ENCODE measurements around the gene GMDS. TPM values are rescaled to one million over a fixed set of nuclear protein-coding genes. Genes with fewer than 3 reads are reported as not detected.

Gene GMDS
- total and polyA plus RNA-seq, 2 donors = 19.9 to 28.4 TPM

GRCh38 chr6:1929931-1930330, 315.5 kb downstream of the GMDS start:
- WGBS = 96% methylated on average over 9 of the region's 9 CpGs
- DNase-seq (ENCODE audit: low read depth in 6 of 9, low spot score in 9 of 9) = no peak
- H3K4me3 ChIP-seq (ENCODE audit: low read length in 2 of 2) = no peak overlapping the region

GRCh38 chr6:1925743-1926430, 319.5 kb downstream of the GMDS start:
- H3K27me3 ChIP-seq (ENCODE audit: control insufficient read depth in 2 of 2, insufficient read depth in 1 of 2, low read length in 1 of 2) = no peaks in the 10 kb centered on the region
- no peak for DNase-seq (ENCODE audit: low read depth in 6 of 9, low spot score in 9 of 9)
- no peak overlapping the region for H3K27ac ChIP-seq (ENCODE audit: low read depth in 1 of 2, low read length in 1 of 2)
- no peaks in the 10 kb centered on the region for H3K4me1 ChIP-seq (ENCODE audit: control insufficient read depth in 2 of 2, insufficient read depth in 2 of 2, low read length in 2 of 2)
- peaks cover 0 to 7% of the 10 kb centered on the region in 2 donors for H3K9me3 ChIP-seq (ENCODE audit: control insufficient read depth in 2 of 2, insufficient read depth in 1 of 2, low read length in 1 of 2)
- H3K4me3 ChIP-seq (ENCODE audit: low read length in 2 of 2) = no peak overlapping the region
- H3K36me3 ChIP-seq (ENCODE audit: control insufficient read depth in 2 of 2, insufficient read depth in 2 of 2, low read length in 1 of 2) = no peaks in the 10 kb centered on the region
- WGBS = 97% methylated on average over 10 of the region's 10 CpGs

More at GRCh38 chr6:1929931-1930330, 315.5 kb downstream of the GMDS start:
- Histone ChIP-seq H3K36me3 (ENCODE audit: control insufficient read depth in 2 of 2, insufficient read depth in 2 of 2, low read length in 1 of 2) (no peaks in the 10 kb centered on the region), H3K9me3 (ENCODE audit: control insufficient read depth in 2 of 2, insufficient read depth in 1 of 2, low read length in 1 of 2) (peaks cover 0 to 3% of the 10 kb centered on the region in 2 donors), H3K27ac (ENCODE audit: low read depth in 1 of 2, low read length in 1 of 2) (no peak overlapping the region), H3K4me1 (ENCODE audit: control insufficient read depth in 2 of 2, insufficient read depth in 2 of 2, low read length in 2 of 2) (no peaks in the 10 kb centered on the region), H3K27me3 (ENCODE audit: control insufficient read depth in 2 of 2, insufficient read depth in 1 of 2, low read length in 1 of 2) (no peaks in the 10 kb centered on the region)

- no peak overlapping the region for H3K27ac ChIP-seq (ENCODE audit: low read depth in 1 of 2, low read length in 1 of 2)
- no peaks in the 10 kb centered on the region for H3K4me1 ChIP-seq (ENCODE audit: control insufficient read depth in 2 of 2, insufficient read depth in 2 of 2, low read length in 2 of 2)
- peaks cover 0 to 7% of the 10 kb centered on the region in 2 donors for H3K9me3 ChIP-seq (ENCODE audit: control insufficient read depth in 2 of 2, insufficient read depth in 1 of 2, low read length in 1 of 2)
- H3K36me3 ChIP-seq (ENCODE audit: control insufficient read depth in 2 of 2, insufficient read depth in 2 of 2, low read length in 1 of 2) = no peaks in the 10 kb centered on the region
- 98% methylated on average over 14 of the region's 14 CpGs for WGBS
- H3K27me3 ChIP-seq (ENCODE audit: control insufficient read depth in 2 of 2, insufficient read depth in 1 of 2, low read length in 1 of 2) = no peaks in the 10 kb centered on the region
- no peak for DNase-seq (ENCODE audit: low read depth in 6 of 9, low spot score in 9 of 9)
- H3K4me3 ChIP-seq (ENCODE audit: low read length in 2 of 2) = no peak overlapping the region
These were observed 322.0 kb downstream of the GMDS start for GRCh38 chr6:1923449-1923848.

- WGBS = 89% methylated on average over 9 of the region's 9 CpGs
- Histone ChIP-seq H3K9me3 (ENCODE audit: control insufficient read depth in 2 of 2, insufficient read depth in 1 of 2, low read length in 1 of 2) (no peaks in the 10 kb centered on the region), H3K27ac (ENCODE audit: low read depth in 1 of 2, low read length in 1 of 2) (no peak overlapping the region), H3K27me3 (ENCODE audit: control insufficient read depth in 2 of 2, insufficient read depth in 1 of 2, low read length in 1 of 2) (no peaks in the 10 kb centered on the region), H3K36me3 (ENCODE audit: control insufficient read depth in 2 of 2, insufficient read depth in 2 of 2, low read length in 1 of 2) (peaks cover 0 to 4% of the 10 kb centered on the region in 2 donors), H3K4me3 (ENCODE audit: low read length in 2 of 2) (no peak overlapping the region), H3K4me1 (ENCODE audit: control insufficient read depth in 2 of 2, insufficient read depth in 2 of 2, low read length in 2 of 2) (peaks cover 0 to 9% of the 10 kb centered on the region in 2 donors)
- DNase-seq (ENCODE audit: low read depth in 6 of 9, low spot score in 9 of 9) = no peak
These were observed 327.6 kb downstream of the GMDS start for GRCh38 chr6:1917626-1918371.

- 75% methylated on average over 8 of the region's 8 CpGs for WGBS
- peaks cover 0 to 9% of the 10 kb centered on the region in 2 donors for H3K4me1 ChIP-seq (ENCODE audit: control insufficient read depth in 2 of 2, insufficient read depth in 2 of 2, low read length in 2 of 2)
- H3K36me3 ChIP-seq (ENCODE audit: control insufficient read depth in 2 of 2, insufficient read depth in 2 of 2, low read length in 1 of 2) = peaks cover 0 to 4% of the 10 kb centered on the region in 2 donors
- no peaks in the 10 kb centered on the region for H3K27me3 ChIP-seq (ENCODE audit: control insufficient read depth in 2 of 2, insufficient read depth in 1 of 2, low read length in 1 of 2)
- no peak overlapping the region for H3K4me3 ChIP-seq (ENCODE audit: low read length in 2 of 2)
- DNase-seq (ENCODE audit: low read depth in 6 of 9, low spot score in 9 of 9) = peak in 1 of 9 donors; percentile 31
- H3K9me3 ChIP-seq (ENCODE audit: control insufficient read depth in 2 of 2, insufficient read depth in 1 of 2, low read length in 1 of 2) = no peaks in the 10 kb centered on the region
- H3K27ac ChIP-seq (ENCODE audit: low read depth in 1 of 2, low read length in 1 of 2) = no peak overlapping the region
These were observed 328.9 kb downstream of the GMDS start for GRCh38 chr6:1916334-1917070.

GRCh38 chr6:1915226-1915625, 330.2 kb downstream of the GMDS start:
- Histone ChIP-seq H3K4me3 (ENCODE audit: low read length in 2 of 2) (no peak overlapping the region), H3K27ac (ENCODE audit: low read depth in 1 of 2, low read length in 1 of 2) (no peak overlapping the region), H3K36me3 (ENCODE audit: control insufficient read depth in 2 of 2, insufficient read depth in 2 of 2, low read length in 1 of 2) (peaks cover 0 to 4% of the 10 kb centered on the region in 2 donors), H3K9me3 (ENCODE audit: control insufficient read depth in 2 of 2, insufficient read depth in 1 of 2, low read length in 1 of 2) (no peaks in the 10 kb centered on the region), H3K4me1 (ENCODE audit: control insufficient read depth in 2 of 2, insufficient read depth in 2 of 2, low read length in 2 of 2) (peaks cover 0 to 9% of the 10 kb centered on the region in 2 donors), H3K27me3 (ENCODE audit: control insufficient read depth in 2 of 2, insufficient read depth in 1 of 2, low read length in 1 of 2) (no peaks in the 10 kb centered on the region)
- no peak for DNase-seq (ENCODE audit: low read depth in 6 of 9, low spot score in 9 of 9)
- 98% methylated on average over 9 of the region's 9 CpGs for WGBS

- H3K9me3 ChIP-seq (ENCODE audit: control insufficient read depth in 2 of 2, insufficient read depth in 1 of 2, low read length in 1 of 2) = no peaks in the 10 kb centered on the region
- H3K27ac ChIP-seq (ENCODE audit: low read depth in 1 of 2, low read length in 1 of 2) = no peak overlapping the region
- no peak overlapping the region for H3K4me3 ChIP-seq (ENCODE audit: low read length in 2 of 2)
- H3K4me1 ChIP-seq (ENCODE audit: control insufficient read depth in 2 of 2, insufficient read depth in 2 of 2, low read length in 2 of 2) = peaks cover 0 to 9% of the 10 kb centered on the region in 2 donors
- peak in 1 of 9 donors; percentile 19 for DNase-seq (ENCODE audit: low read depth in 6 of 9, low spot score in 9 of 9)
- peaks cover 0 to 7% of the 10 kb centered on the region in 2 donors for H3K36me3 ChIP-seq (ENCODE audit: control insufficient read depth in 2 of 2, insufficient read depth in 2 of 2, low read length in 1 of 2)
- no peaks in the 10 kb centered on the region for H3K27me3 ChIP-seq (ENCODE audit: control insufficient read depth in 2 of 2, insufficient read depth in 1 of 2, low read length in 1 of 2)
- 27% methylated on average over 3 of the region's 3 CpGs for WGBS
These were observed 331.8 kb downstream of the GMDS start for GRCh38 chr6:1913577-1913976.

- DNase-seq (ENCODE audit: low read depth in 6 of 9, low spot score in 9 of 9) = no peak
- WGBS = 98% methylated on average over 3 of the region's 3 CpGs
- H3K9me3 ChIP-seq (ENCODE audit: control insufficient read depth in 2 of 2, insufficient read depth in 1 of 2, low read length in 1 of 2) = no peaks in the 10 kb centered on the region
- H3K4me1 ChIP-seq (ENCODE audit: control insufficient read depth in 2 of 2, insufficient read depth in 2 of 2, low read length in 2 of 2) = peaks cover 0 to 9% of the 10 kb centered on the region in 2 donors
- H3K27me3 ChIP-seq (ENCODE audit: control insufficient read depth in 2 of 2, insufficient read depth in 1 of 2, low read length in 1 of 2) = no peaks in the 10 kb centered on the region
- H3K27ac ChIP-seq (ENCODE audit: low read depth in 1 of 2, low read length in 1 of 2) = no peak overlapping the region
- no peak overlapping the region for H3K4me3 ChIP-seq (ENCODE audit: low read length in 2 of 2)
- H3K36me3 ChIP-seq (ENCODE audit: control insufficient read depth in 2 of 2, insufficient read depth in 2 of 2, low read length in 1 of 2) = peaks cover 0 to 7% of the 10 kb centered on the region in 2 donors
These were observed 332.7 kb downstream of the GMDS start for GRCh38 chr6:1912731-1913130.

GRCh38 chr6:1911474-1911873, 333.9 kb downstream of the GMDS start:
- Histone ChIP-seq H3K27ac (ENCODE audit: low read depth in 1 of 2, low read length in 1 of 2) (no peak overlapping the region), H3K4me1 (ENCODE audit: control insufficient read depth in 2 of 2, insufficient read depth in 2 of 2, low read length in 2 of 2) (peaks cover 0 to 7% of the 10 kb centered on the region in 2 donors), H3K9me3 (ENCODE audit: control insufficient read depth in 2 of 2, insufficient read depth in 1 of 2, low read length in 1 of 2) (no peaks in the 10 kb centered on the region), H3K27me3 (ENCODE audit: control insufficient read depth in 2 of 2, insufficient read depth in 1 of 2, low read length in 1 of 2) (no peaks in the 10 kb centered on the region), H3K4me3 (ENCODE audit: low read length in 2 of 2) (no peak overlapping the region), H3K36me3 (ENCODE audit: control insufficient read depth in 2 of 2, insufficient read depth in 2 of 2, low read length in 1 of 2) (peaks cover 0 to 7% of the 10 kb centered on the region in 2 donors)
- WGBS = 81% methylated on average over 4 of the region's 4 CpGs
- no peak for DNase-seq (ENCODE audit: low read depth in 6 of 9, low spot score in 9 of 9)
